ENCODE results near the gene ENTPD6.
"Not testable (repeated sequence)": the region's sequence is repeated elsewhere in the genome, so short reads cannot be mapped to it uniquely, and the experiment has no call there.

The ENTPD6 gene

DNA sequence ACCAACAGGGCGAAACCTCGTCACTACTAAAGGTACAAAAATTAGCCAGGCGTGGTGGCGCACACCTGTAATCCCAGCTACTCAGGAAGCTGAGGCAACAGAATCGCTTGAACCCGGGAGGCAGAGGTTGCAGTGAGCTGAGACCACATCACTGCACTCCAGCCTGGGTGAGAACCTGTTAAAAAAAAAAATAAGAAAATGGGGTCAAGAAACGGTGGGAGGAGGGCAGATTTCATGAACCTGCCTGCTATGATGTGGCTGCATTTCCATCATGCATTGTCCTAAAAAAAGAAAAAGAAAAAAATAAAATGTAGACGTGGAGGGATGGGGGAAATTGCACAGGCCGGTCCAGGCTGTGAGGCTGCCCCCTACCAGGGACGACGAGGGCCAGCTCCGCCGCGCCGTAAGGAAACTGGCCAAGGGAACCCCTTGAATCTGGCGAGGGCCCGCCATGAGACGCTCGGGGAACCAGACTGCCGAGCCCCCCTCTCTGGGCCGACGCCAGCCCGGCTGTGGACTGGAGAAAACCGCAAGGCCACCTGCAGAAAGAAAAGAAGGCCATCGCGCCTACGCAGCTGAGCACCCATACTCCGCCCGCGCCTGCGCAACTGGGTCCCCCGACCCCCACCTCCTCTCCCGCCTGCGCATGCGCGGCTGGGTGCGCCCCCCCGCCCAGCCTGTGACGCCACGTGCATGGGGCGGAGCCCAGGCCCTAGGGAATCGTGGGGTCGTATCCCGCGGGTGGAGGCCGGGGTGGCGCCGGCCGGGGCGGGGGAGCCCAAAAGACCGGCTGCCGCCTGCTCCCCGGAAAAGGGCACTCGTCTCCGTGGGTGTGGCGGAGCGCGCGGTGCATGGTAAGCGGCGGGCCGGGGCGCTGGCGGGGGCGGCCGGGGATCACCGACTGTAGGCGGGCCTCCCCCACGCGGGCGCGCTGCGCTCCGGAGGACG, at the start of gene ENTPD6:
Gene ENTPD6, plus strand, starts transcription at position 699 of the 948 bp plus-strand sequence. CDS start 10,825 bp downstream, outside the sequence.
- DNase-seq = peak; percentile 90

DNA sequence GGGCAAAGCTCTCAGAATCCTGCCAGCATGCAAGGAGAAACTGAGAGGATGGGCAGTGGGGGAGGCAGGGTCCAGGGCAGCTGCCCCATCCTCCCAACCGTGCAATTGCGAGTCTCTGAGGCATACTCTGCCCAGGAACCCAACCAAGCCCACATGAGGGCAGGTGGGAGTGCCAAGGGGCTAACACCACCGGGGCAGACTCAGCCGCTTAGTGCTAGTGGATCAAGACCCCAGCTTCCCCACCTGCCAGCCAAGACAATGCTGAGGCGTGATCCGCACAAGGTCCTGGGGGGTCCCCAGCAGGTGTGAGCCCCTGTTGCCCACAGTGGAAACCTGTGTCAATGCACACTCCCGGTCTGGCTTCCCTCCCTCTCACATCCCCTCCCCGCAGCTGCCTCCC, 48.5 kb upstream of the ENTPD6 start:
- DNase-seq = no peak

DNA sequence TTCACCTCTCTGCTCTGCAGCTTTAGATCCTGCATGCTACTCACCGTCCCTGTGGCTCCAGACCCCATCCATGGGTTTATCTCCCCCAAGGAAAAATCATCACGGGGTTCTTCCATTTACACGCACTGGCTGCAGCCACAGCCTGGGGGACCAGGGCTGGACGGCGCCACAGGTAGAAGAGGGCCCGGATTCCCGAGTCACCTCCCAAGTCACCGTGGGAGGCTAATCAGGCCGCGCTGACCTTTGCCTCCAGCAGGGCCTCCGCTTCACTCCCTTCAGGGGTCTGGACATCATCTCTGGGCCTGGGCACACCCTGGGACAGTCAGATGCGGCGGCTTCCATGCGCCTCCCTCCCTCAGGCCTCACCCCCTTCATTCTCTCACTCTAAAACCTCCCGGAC, 47.8 kb upstream of the ENTPD6 start:
- DNase-seq = no peak

DNA sequence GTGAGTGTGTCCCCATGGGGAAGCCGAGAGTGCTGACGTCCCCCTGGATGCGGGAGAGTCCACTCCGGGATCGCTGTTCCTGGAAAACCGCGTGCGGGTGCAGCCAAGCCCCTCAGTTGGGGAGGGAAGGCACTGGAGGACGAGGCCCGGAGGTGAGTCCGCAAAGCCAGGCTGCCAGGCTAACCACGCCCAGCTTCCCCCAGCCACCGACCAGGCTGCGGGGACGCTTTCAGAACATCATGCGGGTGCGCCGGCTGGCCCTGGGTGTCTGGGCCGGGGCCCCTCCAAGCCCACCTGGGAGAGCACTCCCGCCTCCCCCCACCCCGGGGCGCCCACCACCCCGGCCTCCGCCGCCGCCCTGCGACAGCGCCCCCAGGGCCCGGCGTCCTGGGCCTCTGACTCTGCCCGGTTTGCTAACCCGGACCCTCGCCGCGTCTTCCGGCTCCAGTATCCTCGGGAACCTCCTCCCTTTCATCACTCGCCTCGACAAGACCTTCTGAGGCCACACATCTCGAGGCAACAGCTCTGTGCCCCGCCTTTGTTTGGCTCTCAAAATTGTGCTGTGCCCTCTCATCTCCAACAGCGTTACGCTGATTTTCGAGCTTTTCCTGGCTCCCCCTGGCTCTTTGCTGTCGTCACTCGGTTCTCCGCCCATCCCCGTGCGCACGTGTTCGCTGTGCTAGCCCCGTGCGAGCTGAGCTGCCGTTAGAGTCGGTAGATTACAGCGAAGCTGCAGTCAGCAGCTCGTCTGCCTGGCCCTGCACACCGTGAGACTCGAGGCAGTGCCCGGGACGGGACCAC, 47.1 kb upstream of the ENTPD6 start:
- peak; percentile 71 for DNase-seq

DNA sequence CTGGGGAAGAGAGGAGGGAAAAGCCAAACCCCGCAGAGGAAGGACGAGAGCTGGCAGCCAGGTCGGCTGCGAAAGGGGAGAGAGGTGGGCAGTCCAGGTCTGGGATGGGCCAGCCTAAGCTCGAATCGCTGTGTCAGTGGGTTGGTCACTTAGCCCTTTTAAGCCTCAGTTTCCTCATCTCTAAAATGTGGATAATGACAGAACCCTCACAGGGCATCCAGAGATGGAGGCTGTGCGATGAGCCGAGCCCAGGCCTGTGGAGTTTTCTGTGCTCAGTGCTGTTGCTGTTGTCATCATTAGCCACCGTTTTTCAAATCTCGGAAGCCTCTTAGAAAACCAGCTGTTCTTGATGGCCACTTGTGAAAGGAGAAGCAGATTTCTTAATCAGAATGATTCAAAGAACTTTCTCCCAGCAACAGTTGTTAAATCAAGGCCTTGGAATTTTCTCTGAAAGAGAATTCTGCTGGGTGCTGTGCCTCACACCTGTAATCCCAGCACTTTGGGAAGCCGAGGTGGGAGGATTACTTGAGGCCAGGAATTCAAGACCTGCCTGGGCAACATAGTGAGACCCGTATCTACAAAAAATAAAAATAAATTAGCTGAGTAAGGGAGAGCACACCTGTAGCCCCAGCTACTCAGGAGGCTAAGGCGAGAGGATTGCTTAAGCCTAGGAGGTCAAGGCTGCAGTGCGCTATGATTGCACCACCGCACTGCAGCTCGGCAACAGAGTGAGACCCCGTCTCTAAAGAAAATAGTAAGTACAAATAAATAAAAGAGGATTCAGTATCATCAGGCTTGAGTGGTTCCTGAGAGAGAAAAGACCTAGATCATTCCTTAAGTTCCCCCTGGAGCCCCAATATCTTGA, 46.3 kb upstream of the ENTPD6 start:
- no peak for DNase-seq

DNA sequence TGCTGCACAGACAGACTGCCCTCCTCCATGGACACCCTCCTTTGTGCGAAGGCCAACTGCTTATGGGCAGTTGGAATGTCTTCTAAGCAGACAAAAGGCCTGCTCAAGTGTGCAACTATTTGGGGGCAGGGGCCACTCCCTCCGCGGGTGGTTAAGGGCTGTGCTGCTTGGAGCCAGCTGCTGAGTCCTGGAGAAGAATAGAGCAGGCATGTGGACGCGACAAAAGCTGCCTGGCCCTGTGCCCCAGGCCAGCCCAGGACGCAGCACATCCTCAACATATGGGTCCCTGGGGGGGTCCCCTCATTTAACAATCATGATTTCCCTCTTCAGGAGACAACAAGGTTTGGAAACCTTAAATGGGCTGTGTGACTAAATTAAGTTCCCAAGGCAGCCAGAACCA, 45.5 kb upstream of the ENTPD6 start:
- DNase-seq = no peak

DNA sequence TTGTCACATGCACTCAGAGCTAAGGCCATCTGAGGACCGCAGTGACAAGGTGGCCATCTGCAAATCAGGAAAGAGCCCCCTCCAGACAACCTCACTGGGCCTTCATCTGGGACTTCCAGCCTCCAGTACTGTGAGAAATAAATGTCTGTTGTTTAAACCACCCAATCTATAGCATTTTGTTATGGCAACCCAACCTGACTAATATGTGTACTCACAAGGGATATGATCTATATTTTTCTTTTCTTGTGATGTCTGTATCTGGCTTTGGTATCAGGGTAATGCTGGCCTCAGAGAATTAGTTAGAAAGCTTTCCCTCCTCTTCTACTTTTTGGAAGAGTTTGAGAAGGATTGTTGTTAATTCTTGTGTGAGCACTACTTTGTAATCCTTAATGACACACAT, 37.5 kb upstream of the ENTPD6 start:
- no peak for DNase-seq

DNA sequence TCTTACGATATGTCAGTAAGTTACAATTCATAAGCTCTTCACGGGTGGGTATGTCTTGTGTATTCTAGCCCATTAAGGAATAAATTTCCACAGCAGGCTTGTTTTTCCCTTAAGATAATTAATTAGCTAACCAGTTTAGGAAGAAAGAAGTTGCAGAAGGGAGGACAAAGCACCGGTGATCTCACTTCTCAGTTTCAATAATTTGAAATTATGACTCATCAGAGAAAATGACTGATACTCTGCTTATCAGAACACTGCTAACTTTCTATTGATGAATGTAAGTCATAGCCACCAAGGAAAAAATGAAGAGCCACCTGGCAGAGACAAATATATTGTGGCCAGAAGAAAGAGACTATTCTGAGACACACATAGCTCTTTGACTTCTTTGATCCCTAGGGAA, 35.0 kb upstream of the ENTPD6 start:
- no peak for DNase-seq

DNA sequence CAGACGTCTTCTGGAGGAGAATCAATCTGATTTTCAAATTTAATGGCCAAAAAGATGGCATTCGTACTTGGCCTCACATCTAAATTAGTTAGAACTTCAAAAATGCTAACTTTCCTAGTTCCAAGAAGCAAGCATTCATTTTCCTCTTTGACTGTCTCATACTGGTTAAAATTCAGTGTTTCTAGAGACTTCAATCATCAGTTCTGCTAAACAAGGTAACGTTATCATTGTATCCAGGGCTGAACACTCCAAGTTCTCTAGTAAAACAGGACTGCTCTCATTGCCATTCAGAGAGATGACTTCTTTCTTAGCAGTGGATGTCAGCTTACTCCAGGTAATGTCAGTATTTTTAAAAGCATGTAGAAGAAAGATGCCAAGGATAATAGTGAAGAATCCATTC, 34.6 kb upstream of the ENTPD6 start:
- DNase-seq = no peak

DNA sequence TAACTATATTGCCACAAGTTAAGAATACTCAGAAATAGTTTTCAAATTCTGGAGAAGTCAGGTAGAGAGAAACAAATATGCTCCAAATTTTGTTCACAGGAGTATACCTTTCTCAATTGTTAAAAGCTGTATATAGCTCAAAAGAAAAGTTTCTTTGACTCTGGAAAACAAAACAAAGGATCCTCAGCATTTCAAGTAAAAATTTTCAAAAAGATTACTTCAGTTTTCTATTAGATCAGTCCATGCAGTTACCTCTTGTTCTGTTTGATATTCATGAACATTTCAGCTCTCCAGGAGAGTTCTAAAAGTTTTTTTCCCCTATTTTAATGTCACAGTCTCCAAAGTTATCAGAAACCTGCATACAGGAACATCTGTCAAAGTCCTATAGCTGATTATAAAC, 30.4 kb upstream of the ENTPD6 start:
- DNase-seq = no peak

DNA sequence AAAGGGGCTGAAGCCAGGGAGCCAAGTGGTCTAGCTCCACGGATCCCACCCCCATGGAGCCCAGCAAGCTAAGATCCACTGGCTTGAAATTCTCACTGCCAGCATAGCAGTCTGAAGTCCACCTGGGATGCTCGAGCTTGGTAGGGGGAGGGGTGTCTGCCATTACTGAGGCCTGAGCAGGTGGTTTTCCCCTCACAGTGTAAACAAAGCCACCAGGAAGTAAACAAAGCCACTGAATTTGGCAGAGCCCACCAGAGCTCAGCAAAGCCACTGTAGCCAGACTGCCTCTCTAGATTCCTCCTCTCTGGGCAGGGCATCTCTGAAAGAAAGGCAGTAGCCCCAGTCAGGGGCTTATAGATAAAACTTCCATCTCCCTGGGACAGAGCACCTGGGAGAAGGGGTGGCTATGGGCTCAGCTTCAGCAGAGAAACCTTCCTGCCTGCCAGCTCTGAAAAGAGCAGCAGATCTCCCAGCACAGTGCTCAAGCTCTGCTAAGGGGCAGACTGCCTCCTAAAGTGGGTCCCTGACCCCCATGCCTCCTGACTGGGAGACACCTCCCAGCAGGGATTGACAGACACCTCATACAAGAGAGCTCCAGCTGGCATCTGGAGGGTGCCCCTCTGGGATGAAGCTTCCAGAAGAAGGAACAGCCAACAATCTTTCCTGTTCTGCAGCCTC, 29.3 kb upstream of the ENTPD6 start:
- not testable (repeated sequence) for DNase-seq

DNA sequence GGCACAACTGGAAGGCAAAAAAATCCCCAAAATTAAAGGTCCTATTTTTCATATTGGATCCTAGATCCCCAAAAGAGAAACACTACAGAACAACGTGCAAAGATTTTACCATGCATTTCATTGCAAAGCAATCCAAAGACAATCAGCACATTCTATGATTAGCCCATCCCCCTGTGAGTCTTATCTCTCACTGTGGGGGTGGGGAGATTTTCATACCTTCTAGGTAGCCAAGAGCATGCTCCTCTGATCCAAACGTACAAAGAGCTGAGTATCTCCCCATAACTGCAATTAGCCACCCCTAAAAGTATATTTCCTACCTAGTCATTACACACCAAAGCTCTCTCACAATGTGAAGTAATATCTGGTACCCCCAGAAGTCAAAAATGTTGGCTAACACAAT, 22.2 kb upstream of the ENTPD6 start:
- no peak for DNase-seq

DNA sequence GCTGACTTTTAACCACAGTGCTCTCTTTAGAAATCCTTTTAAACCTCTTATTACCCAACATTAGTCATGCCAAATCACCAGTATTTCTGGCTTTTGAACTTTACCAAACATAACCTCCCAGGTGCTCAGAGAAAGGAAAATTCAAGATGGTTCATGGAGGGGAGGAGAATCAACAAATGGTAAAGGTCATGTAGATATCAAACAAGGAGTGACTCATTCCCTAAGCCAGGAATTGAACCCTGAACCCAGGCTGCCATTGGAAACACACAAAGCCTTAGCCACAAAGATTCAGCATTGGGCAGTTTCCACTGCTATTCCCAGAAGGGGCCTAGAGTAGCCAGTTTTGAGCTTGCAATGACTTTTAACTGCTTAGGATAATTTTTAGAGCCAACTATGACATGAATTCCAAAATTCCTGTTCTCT, 21.6 kb upstream of the ENTPD6 start:
- no peak for DNase-seq

DNA sequence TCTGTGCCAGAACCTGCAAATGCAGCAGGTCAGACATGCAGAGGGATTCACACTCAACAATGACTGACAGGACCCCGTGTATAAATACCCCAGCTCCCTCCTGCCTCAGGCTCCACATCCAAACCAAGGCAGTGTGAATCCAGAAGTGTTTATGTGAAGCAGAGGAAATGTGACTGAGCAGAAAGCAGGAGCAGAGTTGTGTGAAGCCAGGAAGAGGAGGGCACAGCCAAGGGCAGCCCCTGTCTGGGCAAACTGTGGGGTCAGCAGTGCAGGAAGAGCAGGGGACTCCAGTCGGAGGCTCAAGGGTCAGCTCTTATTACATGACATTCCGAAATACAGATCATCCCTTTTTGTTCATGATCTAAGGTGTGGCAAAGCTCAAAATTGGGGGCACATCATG, 19.3 kb upstream of the ENTPD6 start:
- no peak for DNase-seq

DNA sequence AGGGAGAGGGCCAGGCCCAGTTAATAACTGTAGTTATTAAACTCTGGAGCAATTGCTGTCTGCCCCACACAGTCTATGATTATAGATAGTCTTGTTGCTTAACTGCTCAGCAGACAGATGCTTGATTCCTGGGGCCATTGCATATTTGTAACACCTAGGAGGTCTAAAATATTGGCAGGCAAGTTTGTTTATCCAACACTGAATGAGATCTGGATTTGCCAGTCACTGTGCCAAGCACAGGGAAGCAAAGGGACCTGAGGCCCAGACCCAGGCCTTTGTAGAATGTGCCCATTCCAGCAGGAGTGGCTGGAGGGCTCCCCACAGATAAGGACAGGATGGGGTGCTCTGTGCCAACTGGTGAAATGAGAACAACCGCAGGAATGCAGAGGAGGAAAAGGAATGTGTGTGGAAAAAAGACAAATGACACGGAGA, 17.6 kb upstream of the ENTPD6 start:
- DNase-seq = no peak

DNA sequence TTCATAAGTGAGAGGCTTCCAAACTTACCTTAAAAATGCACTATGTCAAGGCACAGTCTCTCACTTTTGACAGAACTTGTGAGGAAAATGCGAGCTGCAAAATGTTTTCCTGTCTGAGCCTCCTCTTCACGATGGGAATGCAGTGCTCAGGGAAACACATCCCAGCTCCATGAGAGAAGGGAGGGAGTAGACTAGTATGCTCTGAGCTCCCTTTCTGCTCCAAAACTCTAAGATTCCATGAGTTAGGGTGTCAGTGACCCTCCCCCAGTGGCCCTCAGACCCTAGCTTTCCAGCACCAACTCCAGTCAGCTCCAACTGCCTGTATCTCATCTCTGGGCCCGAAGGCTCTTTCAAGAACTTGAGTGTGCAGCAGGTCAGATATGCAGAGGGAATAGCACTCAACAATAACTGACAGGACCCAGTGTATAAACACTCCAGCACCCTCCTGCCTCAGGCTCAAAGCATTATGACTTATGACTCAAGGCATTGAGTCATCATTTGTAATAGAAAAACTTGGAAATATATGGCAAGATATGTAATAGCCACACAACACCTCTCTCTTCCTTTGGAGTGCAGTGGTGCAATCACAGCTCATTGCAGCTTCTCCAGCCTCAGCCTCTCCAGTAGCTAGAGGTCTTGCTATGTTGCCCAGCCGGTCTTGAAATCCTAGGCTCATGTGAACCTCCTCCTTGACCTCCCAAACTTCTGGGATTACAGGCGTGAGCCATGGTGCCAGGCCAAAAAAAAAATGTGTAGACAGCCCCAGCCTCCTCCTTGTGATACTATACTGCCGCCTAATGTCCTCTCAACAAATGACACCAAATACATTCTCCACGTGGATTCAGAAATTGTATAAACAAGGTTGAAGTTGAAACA, 16.7 kb upstream of the ENTPD6 start:
- DNase-seq = no peak

DNA sequence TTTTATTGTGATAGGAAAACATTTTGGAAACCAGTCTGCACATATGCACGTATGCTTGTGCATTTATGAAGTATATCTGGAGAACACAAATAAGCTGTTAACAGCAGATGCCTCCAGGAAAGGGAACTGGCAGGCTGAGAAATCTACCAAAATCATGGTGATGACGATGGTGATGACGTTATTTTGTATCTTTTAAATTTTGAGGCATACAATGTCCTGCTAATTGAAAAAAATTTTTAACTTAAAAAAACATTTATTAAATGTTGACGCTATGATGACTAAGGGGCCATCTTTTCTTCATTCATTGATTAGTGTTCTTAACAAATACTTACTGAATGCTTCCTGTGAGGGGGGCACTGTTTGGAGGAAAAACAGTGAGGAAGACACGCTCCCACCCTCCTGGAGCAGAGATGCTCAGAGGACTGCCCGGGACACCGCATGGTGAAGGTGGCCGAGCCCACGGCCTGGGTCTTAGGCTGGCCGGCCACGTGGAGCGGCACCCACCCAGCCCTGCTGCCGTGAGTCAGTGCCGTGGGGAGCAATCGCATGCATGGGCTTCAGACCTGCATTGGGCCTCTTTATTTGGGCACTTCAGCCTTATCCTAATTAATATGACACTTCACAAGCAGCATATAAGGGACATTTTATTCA, 15.9 kb upstream of the ENTPD6 start:
- no peak for DNase-seq

DNA sequence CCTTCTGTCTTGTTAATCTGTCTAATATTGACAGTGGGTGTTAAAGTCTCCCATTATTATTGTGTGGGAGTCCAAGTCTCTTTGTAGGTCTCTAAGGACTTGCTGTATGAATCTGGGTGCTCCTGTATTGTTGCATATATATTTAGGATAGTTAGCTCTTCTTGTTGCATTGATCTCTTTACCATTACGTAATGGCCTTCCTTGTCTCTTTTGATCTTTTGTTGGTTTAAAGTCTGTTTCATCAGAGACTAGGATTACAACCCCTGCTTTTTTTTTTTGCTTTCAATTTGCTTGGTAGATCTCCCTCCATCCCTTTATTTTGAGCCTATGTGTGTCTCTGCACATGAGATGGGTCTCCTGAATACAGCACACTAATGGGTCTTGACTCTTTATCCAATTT, 11.1 kb upstream of the ENTPD6 start:
- not testable (repeated sequence) for DNase-seq

DNA sequence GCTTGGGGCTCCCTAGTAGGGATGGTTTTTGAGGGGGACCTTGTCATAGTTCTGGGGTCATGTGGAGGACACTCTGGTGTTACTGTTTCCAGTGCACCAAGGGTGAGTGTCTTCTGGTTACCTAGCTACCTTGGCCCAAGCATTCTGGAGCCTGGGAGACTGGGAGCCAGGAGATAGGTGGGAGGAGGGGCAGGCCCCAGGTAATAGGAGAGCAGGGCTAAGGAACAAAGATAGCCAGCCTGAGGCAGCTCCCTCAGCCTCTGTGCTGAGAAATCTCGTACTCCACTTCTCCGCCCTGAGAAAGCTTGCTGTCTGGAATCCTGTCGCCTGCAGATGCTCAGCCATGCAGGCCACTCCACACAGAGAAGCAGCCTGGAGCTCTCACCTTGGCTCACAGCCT, 8.3 kb upstream of the ENTPD6 start:
- DNase-seq = no peak

DNA sequence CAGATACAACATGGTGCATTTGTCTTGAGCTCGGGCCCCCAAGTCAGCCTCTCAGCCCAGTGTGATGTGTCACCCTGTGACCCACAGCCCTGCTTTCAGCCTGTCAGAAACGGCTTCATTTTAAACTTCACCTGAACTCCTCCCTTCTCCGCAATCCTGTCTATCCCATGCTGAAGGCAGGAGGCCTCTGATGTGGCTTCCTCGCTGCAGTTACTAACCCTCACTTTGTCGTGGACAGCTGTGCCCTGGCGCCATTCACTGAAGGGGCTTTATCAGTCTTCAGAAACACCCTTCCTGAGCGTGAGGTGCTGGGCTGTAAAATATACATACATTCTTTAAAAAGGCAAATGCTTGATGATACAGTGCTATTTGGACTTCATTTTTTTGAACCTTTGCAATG, 7.9 kb upstream of the ENTPD6 start:
- no peak for DNase-seq

DNA sequence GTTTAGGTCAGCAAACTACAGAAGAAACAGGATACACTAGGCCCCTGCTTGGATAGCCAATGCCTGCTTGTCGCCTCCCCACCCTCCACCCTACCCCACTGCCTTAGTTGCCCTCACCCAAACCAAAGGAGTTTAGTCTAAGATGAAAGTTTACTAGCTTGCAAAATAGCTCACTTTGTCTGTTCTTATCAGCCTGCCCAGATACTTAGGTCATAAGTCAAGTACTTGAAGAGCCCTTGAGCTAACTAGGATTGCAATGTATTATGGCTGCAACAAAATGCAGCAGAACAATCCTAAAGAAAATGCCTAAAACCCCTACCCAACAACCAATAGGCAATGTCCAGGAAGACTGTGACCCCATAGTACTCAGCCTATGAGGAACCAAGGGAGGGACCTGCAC, 7.3 kb upstream of the ENTPD6 start:
- DNase-seq = no peak

Data from activated naive CD4-positive, alpha-beta T cell treated with anti-CD3 and anti-CD28 coated beads, Interleukin-2, amount 50 U/mL, for 16 hours (primary cell).